Ramos (cell line): Measurements from ENCODE around the gene CLK2.

ENCODE experiments used
- in situ Hi-C: fragments of 300-500 bp; cut with MboI; formaldehyde crosslinking; loops from one replicate; pipeline ENCODE4 v1.14.3; 2022; ENCODE audit warnings: low sequenced_read_pairs; ENCODE audit not compliant: unreplicated experiment

CLK2 gene

GRCh38 chr1:155273343-155274245 lies at the start of gene CLK2:
TSS of gene CLK2 (minus strand) at chr1:155273504. CDS start at chr1:155270977, 2,527 bp downstream.
- in situ Hi-C loops: no loop called here

- in situ Hi-C loops: no loop called here
Measured at GRCh38 chr1:155322571-155322952, 49.3 kb upstream of the CLK2 start.

- in situ Hi-C loops: no loop called here
Measured at GRCh38 chr1:155321639-155322503, 48.6 kb upstream of the CLK2 start.

GRCh38 chr1:155320661-155321617 lies 47.6 kb upstream of the CLK2 start, which contains the start of gene RUSC1:
TSS of gene RUSC1 (plus strand) at chr1:155320894. CDS start at chr1:155321774, 880 bp downstream.
- in situ Hi-C loops: no loop called here

- in situ Hi-C loops: no loop called here
Measured at GRCh38 chr1:155320252-155320651, 46.9 kb upstream of the CLK2 start.

GRCh38 chr1:155319536-155319935 lies 46.2 kb upstream of the CLK2 start:
- in situ Hi-C loops: no loop called here

GRCh38 chr1:155318082-155318481 lies 44.8 kb upstream of the CLK2 start:
- in situ Hi-C loops: no loop called here

- in situ Hi-C loops: no loop called here
Measured at GRCh38 chr1:155316922-155317321, 43.6 kb upstream of the CLK2 start.

- in situ Hi-C loops: no loop called here
Measured at GRCh38 chr1:155313261-155313660, 40.0 kb upstream of the CLK2 start.

GRCh38 chr1:155309423-155310021 lies 36.2 kb upstream of the CLK2 start:
- in situ Hi-C loops: no loop called here

- in situ Hi-C loops: no loop called here
Measured at GRCh38 chr1:155308493-155309422, 35.5 kb upstream of the CLK2 start, which contains the start of gene FDPS. TSS of gene FDPS (plus strand) at chr1:155308866. CDS start at chr1:155309790, 924 bp downstream.

GRCh38 chr1:155307247-155307740 lies 34.0 kb upstream of the CLK2 start:
- in situ Hi-C loops: no loop called here

- in situ Hi-C loops: no loop called here
Measured at GRCh38 chr1:155305881-155306391, 32.6 kb upstream of the CLK2 start.

GRCh38 chr1:155304558-155305063 lies 31.3 kb upstream of the CLK2 start:
- in situ Hi-C loops: no loop called here

GRCh38 chr1:155301342-155301841 lies 28.1 kb upstream of the CLK2 start, which contains the start of gene PKLR:
TSS of gene PKLR (minus strand) at chr1:155301438. CDS start at chr1:155301395, 43 bp downstream.
- in situ Hi-C loops: no loop called here

- in situ Hi-C loops: no loop called here
Measured at GRCh38 chr1:155300553-155301329, 27.4 kb upstream of the CLK2 start.

- in situ Hi-C loops: no loop called here
Measured at GRCh38 chr1:155300024-155300423, 26.7 kb upstream of the CLK2 start.
